Measurements from ENCODE around the gene PDLIM5.
"Not testable (repeated sequence)": the region's sequence is repeated elsewhere in the genome, so short reads cannot be mapped to it uniquely, and the experiment has no call there.

The PDLIM5 gene

DNA sequence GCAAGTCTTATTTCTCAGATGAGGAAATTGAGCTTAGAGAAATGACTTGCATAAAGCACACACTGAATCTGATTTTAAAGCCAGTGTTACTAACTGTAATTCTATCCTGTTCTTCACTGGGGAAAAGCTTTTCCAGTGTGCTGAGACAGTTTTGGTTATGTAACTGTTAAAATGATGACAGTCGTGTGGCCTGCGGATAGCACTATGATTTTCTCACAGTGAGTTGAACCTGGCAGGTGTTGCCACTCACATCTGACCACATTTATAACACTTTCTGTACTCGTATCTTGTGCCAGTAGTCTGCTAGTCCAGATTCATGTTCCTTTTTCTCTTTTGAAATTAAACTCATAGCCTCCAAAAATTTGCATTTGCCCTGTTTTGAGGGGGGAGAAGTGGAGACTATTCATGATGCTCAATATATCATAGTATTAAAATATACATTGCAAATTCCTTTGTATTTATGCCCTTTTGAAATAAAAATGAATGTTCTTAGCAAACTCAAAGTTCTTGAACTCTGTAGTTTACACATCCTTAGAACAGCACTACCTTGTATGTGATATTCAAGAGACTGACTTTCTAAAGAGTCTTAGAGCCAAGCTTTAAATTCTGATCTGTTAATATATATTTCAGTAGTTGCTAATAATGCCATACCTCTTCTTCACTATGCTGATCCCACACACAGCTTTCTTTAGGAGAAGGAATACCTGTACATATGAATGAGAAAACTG lies 132.3 kb downstream of the PDLIM5 start:
- in situ Hi-C loops (cut with MboI; ENCODE audit: low sequenced_read_pairs), result no loop called here

DNA sequence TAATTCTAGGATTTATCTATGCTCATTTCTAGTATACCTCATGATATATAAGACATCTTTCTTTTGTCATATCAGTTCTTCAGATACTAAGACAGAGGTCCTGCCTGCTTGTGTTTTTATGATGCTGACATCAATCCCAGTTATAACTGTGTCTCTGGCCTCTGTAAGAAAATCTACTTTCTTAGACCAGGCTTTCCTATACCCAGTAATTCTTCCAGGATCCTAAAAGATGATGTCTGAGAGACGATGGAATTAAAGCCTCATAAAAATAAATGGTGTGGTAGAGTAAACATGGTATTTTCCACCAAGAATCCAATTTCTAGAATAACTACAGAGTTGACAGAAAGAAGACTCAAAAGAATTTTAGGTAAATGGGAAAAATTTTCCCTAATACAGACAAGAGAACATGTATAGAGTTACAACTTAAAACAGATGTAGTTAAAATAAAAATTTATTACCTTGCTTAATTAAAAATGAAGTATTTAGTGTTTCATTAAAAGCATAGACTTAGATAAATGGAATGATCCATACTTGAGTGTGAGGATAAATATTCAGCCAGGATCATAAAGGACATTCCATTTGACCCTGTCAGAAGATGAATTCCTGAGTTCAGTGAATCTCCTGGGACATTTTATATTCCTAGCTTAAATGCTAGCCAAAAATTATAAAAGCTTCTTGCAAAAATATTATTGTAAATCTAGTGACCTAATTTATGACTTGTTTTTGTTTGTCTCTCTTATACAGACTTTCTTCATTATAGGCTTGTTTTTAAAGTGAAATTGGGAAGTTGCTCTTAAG lies 137.4 kb downstream of the PDLIM5 start:
- in situ Hi-C loops (cut with MboI; ENCODE audit: low sequenced_read_pairs), result no loop called here

DNA sequence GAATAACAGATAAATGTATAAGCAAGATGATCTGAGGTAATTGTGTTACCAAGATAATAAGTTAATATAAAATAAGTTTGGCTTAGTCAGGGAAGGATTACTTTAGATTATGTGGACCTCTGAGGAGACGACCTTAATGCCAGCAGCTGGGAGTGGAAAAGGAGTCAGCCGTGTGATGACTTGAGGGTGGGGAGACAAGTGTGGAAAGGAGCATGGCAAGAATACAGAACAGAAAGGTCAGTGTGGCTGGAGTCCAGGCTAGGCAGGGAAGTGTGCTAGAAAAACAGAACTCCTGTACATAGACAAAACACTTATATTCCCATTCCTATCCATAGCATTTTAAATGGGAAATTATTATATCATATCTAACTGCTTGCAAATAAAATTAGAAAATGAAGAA lies 138.8 kb downstream of the PDLIM5 start:
- in situ Hi-C loops (cut with MboI; ENCODE audit: low sequenced_read_pairs), result no loop called here

GRCh38 chr4:94591289-94591688 lies 139.5 kb downstream of the PDLIM5 start:
- in situ Hi-C loops (cut with MboI; ENCODE audit: low sequenced_read_pairs), result no loop called here

- in situ Hi-C loops (cut with MboI; ENCODE audit: low sequenced_read_pairs), result no loop called here
Observed at GRCh38 chr4:94595013-94595412, 143.3 kb downstream of the PDLIM5 start.

DNA sequence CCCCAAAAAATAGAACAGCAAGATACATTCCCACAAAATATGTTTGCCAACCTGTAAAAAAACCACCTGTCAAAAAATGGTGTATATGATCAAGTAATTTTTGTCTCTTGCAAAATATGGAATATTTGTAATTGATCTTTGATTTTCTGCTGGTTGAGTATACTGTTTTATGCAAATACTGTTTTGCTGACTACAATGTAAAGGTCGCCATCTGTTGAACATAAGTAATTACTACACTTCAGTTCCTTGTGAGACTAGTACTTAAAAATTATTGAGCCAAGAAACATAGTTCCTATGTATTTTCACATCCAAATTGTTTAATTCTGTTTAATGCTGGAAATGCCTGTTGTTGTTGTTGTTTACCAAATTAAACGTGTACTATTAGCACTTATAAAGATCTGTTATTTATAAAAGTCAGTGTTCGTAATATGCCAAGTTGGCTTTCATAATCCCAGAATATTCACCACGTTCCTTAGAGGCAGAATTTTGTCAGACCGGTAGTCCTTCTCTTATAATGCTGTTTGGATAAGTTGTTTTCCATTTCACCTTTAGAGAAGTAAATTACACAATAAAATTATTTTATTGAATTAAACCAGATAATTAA lies 144.2 kb downstream of the PDLIM5 start:
- in situ Hi-C loops (cut with MboI; ENCODE audit: low sequenced_read_pairs), result no loop called here

GRCh38 chr4:94598758-94599157 lies 147.0 kb downstream of the PDLIM5 start:
- in situ Hi-C loops (cut with MboI; ENCODE audit: low sequenced_read_pairs), result no loop called here

- in situ Hi-C loops (cut with MboI; ENCODE audit: low sequenced_read_pairs), result no loop called here
Observed at GRCh38 chr4:94603170-94603747, 151.5 kb downstream of the PDLIM5 start.

- in situ Hi-C loops (cut with MboI; ENCODE audit: low sequenced_read_pairs), result no loop called here
Observed at GRCh38 chr4:94605241-94605805, 153.6 kb downstream of the PDLIM5 start.

DNA sequence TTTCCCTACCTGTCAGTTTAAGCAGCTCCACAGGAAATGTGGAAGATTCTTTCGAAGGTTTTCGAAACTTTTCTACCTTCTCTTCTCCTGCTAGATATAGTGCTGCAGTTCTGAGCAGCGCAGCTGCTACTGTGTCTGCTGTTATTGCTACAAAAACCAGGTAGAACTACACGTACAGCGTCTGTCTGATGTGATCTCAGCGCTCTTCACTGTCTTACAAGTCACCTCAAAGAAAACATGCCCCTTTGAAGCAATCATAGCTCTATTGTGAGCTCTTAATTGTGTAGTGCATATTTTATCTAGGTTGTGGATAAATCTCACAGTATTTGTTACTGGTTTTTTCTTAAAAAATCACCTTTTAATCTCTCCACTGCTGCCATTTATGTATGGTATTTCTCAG lies 158.4 kb downstream of the PDLIM5 start:
- in situ Hi-C loops (cut with MboI; ENCODE audit: low sequenced_read_pairs), result no loop called here

DNA sequence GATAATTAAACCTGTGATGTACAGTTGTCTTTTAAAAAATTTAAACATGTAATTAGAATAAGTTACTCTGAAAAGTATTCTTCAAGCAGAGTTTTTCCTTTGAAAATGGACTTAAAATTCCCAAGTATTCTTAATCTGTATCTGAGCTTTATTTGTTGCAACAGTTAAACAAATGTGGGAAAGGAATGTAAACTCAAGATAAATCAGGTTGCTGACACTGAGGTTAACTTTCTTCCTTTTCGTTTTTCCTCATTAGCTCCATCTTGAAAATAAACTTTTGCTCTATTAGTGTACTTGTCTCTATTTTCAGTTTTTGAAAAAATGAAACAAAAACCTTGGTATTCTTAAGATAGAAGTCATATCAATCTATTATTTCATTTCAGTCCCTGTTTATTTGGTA lies 161.5 kb downstream of the PDLIM5 start:
- in situ Hi-C loops (cut with MboI; ENCODE audit: low sequenced_read_pairs), result no loop called here

DNA sequence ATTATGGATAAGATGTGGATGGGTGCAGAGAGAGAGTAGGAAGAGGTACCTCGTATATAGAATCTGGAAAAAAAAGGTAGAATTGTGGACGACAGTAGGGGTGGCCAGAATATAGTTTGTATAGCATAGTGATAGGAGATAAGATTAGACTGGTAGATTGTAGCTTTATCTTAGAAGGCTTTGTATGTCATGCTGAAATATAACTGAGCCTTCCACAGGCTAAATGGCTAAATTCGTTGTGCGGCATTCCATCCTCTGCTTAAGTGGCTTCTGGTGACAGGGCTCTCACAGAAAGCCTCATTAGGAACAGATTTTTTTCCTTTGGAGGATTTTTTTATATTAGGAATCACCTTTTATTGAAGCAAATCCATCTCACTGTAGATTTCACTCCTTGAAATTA lies 163.7 kb downstream of the PDLIM5 start:
- in situ Hi-C loops (cut with MboI; ENCODE audit: low sequenced_read_pairs), result no loop called here

- in situ Hi-C loops (cut with MboI; ENCODE audit: low sequenced_read_pairs), result no loop called here
Observed at GRCh38 chr4:94621491-94622080, 169.8 kb downstream of the PDLIM5 start.

DNA sequence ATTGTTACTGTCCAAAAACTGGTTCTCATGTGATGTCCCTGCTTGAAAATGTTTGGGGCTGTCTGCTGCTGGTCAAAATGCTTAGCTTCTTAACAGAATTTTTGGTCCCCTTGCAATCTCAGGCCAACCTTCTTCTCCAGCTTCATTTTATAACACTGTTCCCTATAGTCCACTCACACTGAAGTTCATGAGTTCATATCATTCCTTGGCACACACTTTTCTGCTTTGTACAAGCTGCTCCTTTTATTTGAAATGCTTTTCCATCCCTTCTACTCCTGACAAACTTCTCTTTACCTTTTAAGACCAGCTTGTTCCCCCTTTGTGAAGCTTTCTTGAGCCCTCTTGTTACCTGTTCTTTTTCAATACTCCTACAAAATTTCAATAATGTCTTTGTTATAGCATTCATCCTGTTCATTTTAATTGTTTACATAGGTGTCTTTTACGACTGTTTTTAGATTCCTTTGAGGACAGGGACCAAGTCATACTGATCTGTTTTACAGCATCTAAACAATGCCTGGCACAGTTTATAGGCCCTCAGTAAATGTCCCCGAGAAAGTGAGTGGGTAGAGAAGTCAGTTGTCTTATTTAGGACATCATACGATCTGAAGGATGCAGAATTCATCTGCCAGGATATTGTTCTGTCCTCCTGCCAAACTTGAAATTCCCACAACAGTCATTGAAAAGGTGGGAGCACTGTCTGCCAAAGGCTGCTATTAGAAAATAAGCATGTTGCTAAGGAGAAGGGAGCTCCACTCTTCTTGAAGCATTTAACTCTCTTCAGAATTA lies 171.6 kb downstream of the PDLIM5 start:
- in situ Hi-C loops (cut with MboI; ENCODE audit: low sequenced_read_pairs), result no loop called here

- in situ Hi-C loops (cut with MboI; ENCODE audit: low sequenced_read_pairs), result no loop called here
Observed at GRCh38 chr4:94626942-94627341, 175.2 kb downstream of the PDLIM5 start.

DNA sequence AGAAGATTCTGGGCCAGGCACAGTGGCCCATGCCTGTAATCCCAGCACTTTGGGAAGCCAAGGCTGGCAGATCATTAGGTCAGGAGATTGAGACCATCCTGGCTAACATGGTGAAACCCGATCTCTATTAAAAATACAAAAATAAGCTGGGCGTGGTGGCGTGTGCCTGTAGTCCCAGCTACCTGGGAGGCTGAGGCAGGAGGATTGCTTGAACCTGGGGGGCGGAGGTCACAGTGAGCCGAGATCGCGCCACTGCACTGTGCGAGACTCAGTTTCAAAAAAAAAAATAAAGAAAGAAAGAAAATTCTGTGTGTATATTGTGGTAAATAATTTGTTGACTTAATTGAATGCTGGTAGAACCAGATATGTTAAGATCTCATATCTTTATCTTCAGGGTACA lies 177.3 kb downstream of the PDLIM5 start:
- in situ Hi-C loops (cut with MboI; ENCODE audit: low sequenced_read_pairs), result not testable (repeated sequence)

GRCh38 chr4:94629837-94630236 lies 178.1 kb downstream of the PDLIM5 start:
- in situ Hi-C loops (cut with MboI; ENCODE audit: low sequenced_read_pairs), result no loop called here

GRCh38 chr4:94634271-94634670 lies 182.5 kb downstream of the PDLIM5 start:
- in situ Hi-C loops (cut with MboI; ENCODE audit: low sequenced_read_pairs), result no loop called here

DNA sequence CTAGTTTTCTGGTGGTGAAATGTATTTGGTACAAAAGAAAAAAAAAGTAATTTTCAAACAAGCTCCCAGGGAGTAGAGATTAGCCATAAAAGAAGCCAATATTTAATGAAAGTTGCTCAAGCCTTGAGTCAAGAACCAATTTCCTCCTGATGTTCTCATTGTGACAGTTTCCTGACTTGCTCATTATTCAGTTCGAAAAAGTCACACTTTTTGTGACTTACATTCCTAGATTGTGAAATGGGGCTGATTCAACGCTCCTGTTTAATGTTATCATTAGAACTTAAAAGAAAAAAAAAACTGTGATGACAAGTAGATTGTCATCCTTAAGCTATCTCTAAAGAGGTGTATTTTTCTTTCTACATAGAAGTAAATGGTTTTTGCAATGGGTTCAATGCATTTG lies 183.4 kb downstream of the PDLIM5 start:
- in situ Hi-C loops (cut with MboI; ENCODE audit: low sequenced_read_pairs), result no loop called here

DNA sequence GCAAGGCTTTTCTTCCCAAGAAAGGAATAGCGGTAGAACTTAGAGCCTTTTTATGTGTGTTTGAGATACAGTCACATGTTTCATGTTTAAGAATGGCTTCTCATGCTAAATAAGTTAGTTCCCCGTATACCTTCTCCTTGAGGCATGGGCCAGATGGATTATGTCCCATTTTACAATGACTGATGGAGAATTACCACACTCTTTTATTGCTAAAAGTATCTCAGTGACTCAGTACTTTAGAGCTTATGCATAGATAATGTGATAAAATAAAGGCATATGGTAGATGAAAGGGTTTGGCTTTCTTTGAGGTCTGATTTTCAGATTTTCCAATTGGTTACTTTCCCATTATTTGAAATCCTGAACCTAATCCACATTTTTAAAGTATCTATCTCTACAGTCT lies 184.3 kb downstream of the PDLIM5 start:
- in situ Hi-C loops (cut with MboI; ENCODE audit: low sequenced_read_pairs), result no loop called here
